Astrocyte of the hippocampus (primary cell): ENCODE data around the gene DNAI1.
"Not testable (repeated sequence)": the region's sequence is repeated elsewhere in the genome, so short reads cannot be mapped to it uniquely, and the experiment has no call there.

Experiments
- DNase-seq: peaks from one replicate; pipeline ENCODE4 v3.0.0; 2011; ENCODE audit warnings: low read depth, low spot score

Gene DNAI1

GRCh38 chr9:34458013-34458958 is at the start of gene DNAI1, which contains the start of gene FAM219A:
Gene DNAI1, plus strand, starts transcription at chr9:34458805. Its CDS starts 201 bp downstream, at chr9:34459006.
Gene FAM219A, minus strand, starts transcription at chr9:34458570. Its CDS starts 307 bp downstream, at chr9:34458263.
- peak; percentile 100 for DNase-seq

- no peak for DNase-seq
Observed at GRCh38 chr9:34409154-34409553, 49.5 kb upstream of the DNAI1 start.

- no peak for DNase-seq
Observed at GRCh38 chr9:34412336-34412735, 46.3 kb upstream of the DNAI1 start.

GRCh38 chr9:34413231-34413852 is 45.3 kb upstream of the DNAI1 start:
- peak; percentile 81 for DNase-seq

GRCh38 chr9:34417734-34418133 is 40.9 kb upstream of the DNAI1 start:
- DNase-seq: no peak

GRCh38 chr9:34419716-34420504 is 38.7 kb upstream of the DNAI1 start:
- no peak for DNase-seq

- no peak for DNase-seq
Observed at GRCh38 chr9:34426347-34427074, 32.1 kb upstream of the DNAI1 start.

- DNase-seq: peak; percentile 53
Observed at GRCh38 chr9:34428325-34428958, 30.2 kb upstream of the DNAI1 start.

- peak; percentile 91 for DNase-seq
Observed at GRCh38 chr9:34430843-34431437, 27.7 kb upstream of the DNAI1 start.

GRCh38 chr9:34431667-34432066 is 26.9 kb upstream of the DNAI1 start:
- DNase-seq: no peak

GRCh38 chr9:34437006-34437925 is 21.3 kb upstream of the DNAI1 start:
- DNase-seq: peak; percentile 81

- DNase-seq: not testable (repeated sequence)
Observed at GRCh38 chr9:34437926-34438307, 20.7 kb upstream of the DNAI1 start.

- DNase-seq: not testable (repeated sequence)
Observed at GRCh38 chr9:34438465-34438864, 20.1 kb upstream of the DNAI1 start.

- no peak for DNase-seq
Observed at GRCh38 chr9:34440017-34440416, 18.6 kb upstream of the DNAI1 start.

GRCh38 chr9:34442770-34443169 is 15.8 kb upstream of the DNAI1 start:
- no peak for DNase-seq

GRCh38 chr9:34443533-34443932 is 15.1 kb upstream of the DNAI1 start:
- DNase-seq: no peak

- no peak for DNase-seq
Observed at GRCh38 chr9:34443976-34444375, 14.6 kb upstream of the DNAI1 start.

GRCh38 chr9:34446468-34446891 is 12.1 kb upstream of the DNAI1 start:
- DNase-seq: peak; percentile 42

- DNase-seq: no peak
Observed at GRCh38 chr9:34446951-34447350, 11.7 kb upstream of the DNAI1 start.
